CD4-positive, alpha-beta T cell (primary cell): ENCODE results near the gene SYNPO. TPM values are rescaled to one million over a fixed set of nuclear protein-coding genes. Genes with fewer than 3 reads are reported as not detected.
A peak's percentile ranks its signal among the peaks of the same experiment; 100 is the strongest.

Source experiments
- ATAC-seq: fragments of 200-7000 bp; cut with Tn5 transposase; one replicate; pipeline ENCODE4 v1.10.0; 2022; ENCODE audit warnings: mild to moderate bottlenecking; ENCODE audit not compliant: poor library complexity
- CTCF ChIA-PET: fragments of 350-600 bp; sonication (Branson Sonifier 250); formaldehyde crosslinking; loops from one replicate; lab custom pipeline; 2021; ENCODE audit warnings: antibody characterized with exemption, inconsistent platforms; lab: Charles Lee
- POLR2A ChIA-PET: fragments of 350-600 bp; sonication (Branson Sonifier 250); formaldehyde crosslinking; loops from one replicate; lab custom pipeline; 2021; ENCODE audit warnings: antibody characterized with exemption, inconsistent platforms; lab: Charles Lee
- DNase-seq, 14 experiments: peaks; one replicate each; pipeline ENCODE4 v3.0.0-alpha.2; 2013 to 2020; ENCODE audit warnings: mixed read lengths in 2 of 14
- H3K27ac ChIP-seq, 2 donors: one replicate each; pipeline versions ENCODE4 v1.5.1 to v1.7.0; 2013; ENCODE audit warnings: low read length in 2 of 2, low read depth in 1 of 2, mild to moderate bottlenecking in 1 of 2
- H3K27me3 ChIP-seq, 2 experiments: 1 replicate in 1 of 2; 2 replicates in 1 of 2; pipeline versions ENCODE4 v1.6.1 to v1.7.0; 2013; ENCODE audit warnings: low read length in 2 of 2, control low read depth in 1 of 2, mild to moderate bottlenecking in 1 of 2, moderate library complexity in 1 of 2; ENCODE audit not compliant: insufficient read depth in 2 of 2, control insufficient read depth in 1 of 2
- H3K36me3 ChIP-seq: one replicate; pipeline ENCODE4 v1.6.1; 2013; ENCODE audit warnings: low read length, control low read depth; ENCODE audit not compliant: insufficient read depth
- H3K4me1 ChIP-seq: one replicate; pipeline ENCODE4 v1.6.1; 2013; ENCODE audit warnings: low read length, control low read depth; ENCODE audit not compliant: insufficient read depth
- H3K4me3 ChIP-seq: one replicate; pipeline ENCODE4 v1.5.1; 2013; ENCODE audit warnings: mild to moderate bottlenecking, low read length, moderate library complexity
- H3K9me3 ChIP-seq, 2 experiments: 1 replicate in 1 of 2; 2 replicates in 1 of 2; pipeline versions ENCODE4 v1.6.1 to v1.7.0; 2013; ENCODE audit warnings: low read length in 2 of 2, mild to moderate bottlenecking in 2 of 2, control low read depth in 1 of 2, moderate library complexity in 1 of 2; ENCODE audit not compliant: control insufficient read depth in 1 of 2, insufficient read depth in 1 of 2
- H3K27ac Mint-ChIP-seq: one replicate; pipeline ENCODE4 v1.8.0; 2020; ENCODE audit warnings: mixed read lengths
- H3K27me3 Mint-ChIP-seq: one replicate; pipeline ENCODE4 v1.8.0; 2021; ENCODE audit warnings: mixed read lengths
- H3K36me3 Mint-ChIP-seq: one replicate; pipeline ENCODE4 v1.8.0; 2021; ENCODE audit warnings: low read depth, mixed read lengths
- H3K4me1 Mint-ChIP-seq: one replicate; pipeline ENCODE4 v1.8.0; 2021; ENCODE audit warnings: low read depth, mixed read lengths
- H3K4me3 Mint-ChIP-seq: one replicate; pipeline ENCODE4 v1.8.0; 2020; ENCODE audit warnings: mild to moderate bottlenecking, mixed read lengths
- H3K9me3 Mint-ChIP-seq: one replicate; pipeline ENCODE4 v1.8.0; 2020; ENCODE audit warnings: mixed read lengths
- CTCF ChIP-seq: fragments of 200-600 bp; IDR thresholded peaks from one replicate; pipeline ENCODE4 v1.8.0; 2022; ENCODE audit warnings: antibody characterized with exemption, mild to moderate bottlenecking
- intact Hi-C, 2 experiments: fragments of 100-400 bp; cut with DNase I in 1 of 2; cut with micrococcal nuclease in 1 of 2; formaldehyde crosslinking; loops; one replicate each; pipeline versions ENCODE4 v1.15.1 to v1.9.0; 2023 to 2025; cut with DNase I, micrococcal nuclease
- total RNA-seq, 174 experiments: library from RNA in 2 of 174; stranded (reverse) in 2 of 174; gene quantifications; one replicate each; pipeline ENCODE4 v1.2.3 and lab custom pipeline; 2021 to 2026

SYNPO gene
- total RNA-seq, 2 experiments from 2014 or later = 0.06 to 0.14 TPM

- peaks cover 29% of the 10 kb centered on the region for H3K4me1 Mint-ChIP-seq
- H3K27ac Mint-ChIP-seq = no peak overlapping the region
- ChIA-PET CTCF (no interaction called here), POLR2A (no interaction called here)
- H3K36me3 ChIP-seq = no peaks in the 10 kb centered on the region
- intact Hi-C loops = no loop called here
- H3K27me3 ChIP-seq = peaks cover 0 to 6% of the 10 kb centered on the region in 2 experiments
- DNase-seq (no peak), ATAC-seq (no peak)
- peak overlapping the region; percentile 52 for H3K4me3 ChIP-seq
- peaks cover 14% of the 10 kb centered on the region for H3K27me3 Mint-ChIP-seq
- no peak for TF ChIP-seq CTCF
- no peak overlapping the region for H3K27ac ChIP-seq
- no peaks in the 10 kb centered on the region for H3K9me3 ChIP-seq
- H3K9me3 Mint-ChIP-seq = no peaks in the 10 kb centered on the region
- H3K36me3 Mint-ChIP-seq = no peaks in the 10 kb centered on the region
- H3K4me3 Mint-ChIP-seq = no peak overlapping the region
- peaks cover 27% of the 10 kb centered on the region for H3K4me1 ChIP-seq
Measured at GRCh38 chr5:150625164-150625535, 15.3 kb upstream of the SYNPO start.

DNA sequence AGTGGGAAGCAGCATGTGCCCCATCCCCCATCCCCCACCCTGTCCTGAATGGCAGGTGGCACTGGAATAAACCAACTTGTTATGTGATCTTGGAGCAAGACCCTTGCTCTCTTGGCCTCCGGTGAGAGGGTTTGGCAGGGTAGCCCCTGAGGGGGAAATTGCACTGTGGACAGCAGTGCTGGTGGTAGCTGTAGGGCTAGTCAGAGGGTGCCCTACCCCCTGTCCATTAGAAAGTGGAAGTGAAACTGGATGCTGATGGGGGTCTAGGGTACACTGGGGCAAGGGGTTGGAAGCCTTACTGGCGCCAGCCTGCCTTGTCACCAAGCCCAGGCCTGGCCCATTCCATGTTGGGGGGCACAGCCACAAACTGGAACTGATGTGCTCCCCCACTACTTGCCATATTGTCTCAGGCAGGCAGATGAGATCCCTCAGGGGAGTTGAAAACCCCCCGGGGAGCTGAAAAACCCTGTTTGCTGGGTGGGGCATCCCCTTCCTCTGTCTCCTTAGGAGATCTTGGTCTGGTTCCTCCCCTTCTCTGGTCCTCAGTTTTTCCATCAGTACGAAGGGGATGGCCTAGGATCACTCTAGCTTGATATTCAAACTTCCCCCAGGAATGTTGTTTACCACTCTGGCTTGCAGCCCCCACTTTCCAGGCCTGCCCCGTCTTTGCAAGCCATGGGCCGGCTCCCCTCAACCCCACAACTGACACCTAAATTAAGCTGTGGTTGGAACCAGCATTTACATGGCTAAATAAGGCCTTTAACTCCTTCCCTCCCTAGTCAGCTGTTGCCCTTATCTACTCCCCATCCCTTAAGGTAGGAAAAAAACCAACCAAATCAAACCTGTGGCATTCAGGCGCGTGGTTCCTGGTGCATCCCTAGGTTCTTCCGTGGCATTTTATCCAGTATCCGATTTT is 14.4 kb upstream of the SYNPO start:
- ATAC-seq (no peak), DNase-seq (no peak)
- Histone ChIP-seq H3K4me1 (peaks cover 27% of the 10 kb centered on the region), H3K4me3 (no peak overlapping the region), H3K36me3 (no peaks in the 10 kb centered on the region), H3K9me3 (no peaks in the 10 kb centered on the region), H3K27me3 (peaks cover 0 to 6% of the 10 kb centered on the region in 2 experiments), H3K27ac (no peak overlapping the region)
- intact Hi-C loops = no loop called here
- H3K9me3 Mint-ChIP-seq = no peaks in the 10 kb centered on the region
- H3K4me1 Mint-ChIP-seq = peaks cover 29% of the 10 kb centered on the region
- POLR2A ChIA-PET = no interaction called here
- H3K4me3 Mint-ChIP-seq = peak overlapping the region; percentile 69
- H3K36me3 Mint-ChIP-seq = no peaks in the 10 kb centered on the region
- H3K27me3 Mint-ChIP-seq = peaks cover 14% of the 10 kb centered on the region
- H3K27ac Mint-ChIP-seq = no peak overlapping the region
- CTCF ChIA-PET = no interaction called here
- no peak for TF ChIP-seq CTCF

DNA sequence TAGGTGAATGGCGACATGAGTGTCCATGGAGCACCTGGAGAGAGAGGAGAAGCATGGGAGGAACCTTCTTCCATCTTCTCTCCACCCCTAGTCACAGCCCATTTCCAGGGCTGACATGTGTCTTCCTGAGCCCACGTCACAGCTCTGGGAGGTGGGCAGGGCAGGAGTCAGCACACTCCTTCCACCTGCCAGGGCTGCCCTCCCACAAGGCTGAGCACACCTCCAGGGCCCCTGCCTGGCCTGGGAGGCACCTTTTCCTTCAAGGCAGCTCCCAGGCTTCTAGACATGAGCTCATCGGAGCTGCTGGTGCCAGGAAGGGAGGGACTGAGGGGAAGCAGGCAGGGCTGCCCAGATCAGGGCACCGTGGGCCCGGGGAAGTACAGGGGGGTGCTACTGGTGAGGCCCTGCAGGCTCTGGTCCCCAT is 13.6 kb upstream of the SYNPO start:
- H3K27ac ChIP-seq = no peak overlapping the region
- intact Hi-C loops = no loop called here
- H3K4me1 Mint-ChIP-seq = peaks cover 29% of the 10 kb centered on the region
- no peak for TF ChIP-seq CTCF
- DNase-seq (no peak), ATAC-seq (no peak)
- H3K9me3 ChIP-seq = no peaks in the 10 kb centered on the region
- peaks cover 27% of the 10 kb centered on the region for H3K4me1 ChIP-seq
- H3K36me3 ChIP-seq = no peaks in the 10 kb centered on the region
- no peak overlapping the region for H3K4me3 Mint-ChIP-seq
- H3K27me3 Mint-ChIP-seq = peaks cover 14% of the 10 kb centered on the region
- CTCF ChIA-PET = no interaction called here
- no peaks in the 10 kb centered on the region for H3K36me3 Mint-ChIP-seq
- no peak overlapping the region for H3K4me3 ChIP-seq
- peaks cover 0 to 6% of the 10 kb centered on the region in 2 experiments for H3K27me3 ChIP-seq
- H3K27ac Mint-ChIP-seq = no peak overlapping the region
- no peaks in the 10 kb centered on the region for H3K9me3 Mint-ChIP-seq
- POLR2A ChIA-PET = no interaction called here
